ENCODE measurements around the gene AURKA.

The AURKA gene

GRCh38 chr20:56433221-56433879, 41.3 kb upstream of the AURKA start:
- no peak for TF ChIP-seq CTCF (IDR thresholded peaks at IDR 0.05; ENCODE audit: low read depth, low read length, missing control alignments)
- no peak overlapping the region for H3K4me3 ChIP-seq (ENCODE audit: low read depth, low read length)
- DNase-seq (ENCODE audit: low read depth): no peak

GRCh38 chr20:56431471-56431870, 39.5 kb upstream of the AURKA start:
- no peak overlapping the region for H3K4me3 ChIP-seq (ENCODE audit: low read depth, low read length)
- no peak for DNase-seq (ENCODE audit: low read depth)
- TF ChIP-seq CTCF (IDR thresholded peaks at IDR 0.05; ENCODE audit: low read depth, low read length, missing control alignments): no peak

- DNase-seq (ENCODE audit: low read depth): no peak
- no peak for TF ChIP-seq CTCF (IDR thresholded peaks at IDR 0.05; ENCODE audit: low read depth, low read length, missing control alignments)
These were observed 38.9 kb upstream of the AURKA start for GRCh38 chr20:56430957-56431356.

DNA sequence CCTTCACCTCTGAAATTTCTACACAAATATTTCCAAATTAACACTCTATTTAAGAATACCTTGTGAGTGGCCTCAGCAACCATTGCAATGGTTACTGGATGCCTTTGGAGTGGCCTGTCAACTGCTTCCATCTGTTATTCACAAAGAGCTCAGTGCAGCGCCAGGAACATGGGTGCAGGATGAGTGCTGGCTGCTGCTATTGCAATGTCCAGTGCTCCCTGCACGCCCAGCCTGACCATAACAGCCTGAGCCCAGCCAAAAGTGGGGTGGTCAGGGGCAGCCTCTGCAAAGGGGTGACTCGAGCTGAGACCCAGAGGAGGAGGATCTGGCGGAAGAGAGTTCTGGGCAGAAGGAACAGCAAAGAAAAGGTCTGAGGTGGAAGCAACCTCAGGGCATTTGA, 38.4 kb upstream of the AURKA start:
- no peak overlapping the region for H3K4me3 ChIP-seq (ENCODE audit: low read depth, low read length)
- no peak for TF ChIP-seq CTCF (IDR thresholded peaks at IDR 0.05; ENCODE audit: low read depth, low read length, missing control alignments)
- no peak for DNase-seq (ENCODE audit: low read depth)

More at GRCh38 chr20:56430957-56431356, 38.9 kb upstream of the AURKA start:
- H3K4me3 ChIP-seq (ENCODE audit: low read depth, low read length): no peak overlapping the region

GRCh38 chr20:56429941-56430340, 37.9 kb upstream of the AURKA start:
- DNase-seq (ENCODE audit: low read depth): no peak
- no peak for TF ChIP-seq CTCF (IDR thresholded peaks at IDR 0.05; ENCODE audit: low read depth, low read length, missing control alignments)
- no peak overlapping the region for H3K4me3 ChIP-seq (ENCODE audit: low read depth, low read length)

GRCh38 chr20:56429502-56429901, 37.5 kb upstream of the AURKA start:
- TF ChIP-seq CTCF (IDR thresholded peaks at IDR 0.05; ENCODE audit: low read depth, low read length, missing control alignments): no peak
- no peak overlapping the region for H3K4me3 ChIP-seq (ENCODE audit: low read depth, low read length)
- DNase-seq (ENCODE audit: low read depth): no peak

DNA sequence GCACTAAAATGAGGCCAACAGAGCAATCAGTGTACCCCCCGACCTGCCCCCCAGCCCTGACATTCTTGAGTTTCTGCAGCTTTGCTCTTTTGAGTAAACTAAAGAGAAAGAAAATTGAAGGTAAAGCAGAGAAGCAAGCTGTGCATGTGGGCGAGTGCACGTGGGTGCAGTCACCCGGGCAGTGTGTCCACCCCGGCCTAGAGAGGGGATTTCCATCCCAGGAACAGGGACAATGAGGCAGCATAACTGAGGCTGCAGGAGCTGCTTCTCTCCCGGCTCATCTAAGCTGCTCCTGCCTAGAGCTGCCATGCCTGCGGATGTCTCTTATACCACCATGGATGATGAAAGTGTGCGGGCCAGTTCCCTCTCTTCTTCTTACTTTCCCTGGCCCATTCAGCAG, 36.9 kb upstream of the AURKA start:
- TF ChIP-seq CTCF (IDR thresholded peaks at IDR 0.05; ENCODE audit: low read depth, low read length, missing control alignments): no peak
- no peak overlapping the region for H3K4me3 ChIP-seq (ENCODE audit: low read depth, low read length)
- no peak for DNase-seq (ENCODE audit: low read depth)

All from GM12864 (cell line).